GM18909 (cell line): ENCODE data around the gene PIM1.
A peak's percentile ranks its signal among the peaks of the same experiment; 100 is the strongest.
"Not testable (repeated sequence)": the region's sequence is repeated elsewhere in the genome, so short reads cannot be mapped to it uniquely, and the experiment has no call there.

Experiments
- ATAC-seq: cut with Tn5 transposase; IDR thresholded peaks from one replicate; pipeline ENCODE4 v1.9.1; 2021; ENCODE audit warnings: mild to moderate bottlenecking; ENCODE audit not compliant: unreplicated experiment, poor library complexity

PIM1 gene

GRCh38 chr6:37170273-37171200 lies 585 bp downstream of the PIM1 start:
- peak; percentile 34 for ATAC-seq

DNA sequence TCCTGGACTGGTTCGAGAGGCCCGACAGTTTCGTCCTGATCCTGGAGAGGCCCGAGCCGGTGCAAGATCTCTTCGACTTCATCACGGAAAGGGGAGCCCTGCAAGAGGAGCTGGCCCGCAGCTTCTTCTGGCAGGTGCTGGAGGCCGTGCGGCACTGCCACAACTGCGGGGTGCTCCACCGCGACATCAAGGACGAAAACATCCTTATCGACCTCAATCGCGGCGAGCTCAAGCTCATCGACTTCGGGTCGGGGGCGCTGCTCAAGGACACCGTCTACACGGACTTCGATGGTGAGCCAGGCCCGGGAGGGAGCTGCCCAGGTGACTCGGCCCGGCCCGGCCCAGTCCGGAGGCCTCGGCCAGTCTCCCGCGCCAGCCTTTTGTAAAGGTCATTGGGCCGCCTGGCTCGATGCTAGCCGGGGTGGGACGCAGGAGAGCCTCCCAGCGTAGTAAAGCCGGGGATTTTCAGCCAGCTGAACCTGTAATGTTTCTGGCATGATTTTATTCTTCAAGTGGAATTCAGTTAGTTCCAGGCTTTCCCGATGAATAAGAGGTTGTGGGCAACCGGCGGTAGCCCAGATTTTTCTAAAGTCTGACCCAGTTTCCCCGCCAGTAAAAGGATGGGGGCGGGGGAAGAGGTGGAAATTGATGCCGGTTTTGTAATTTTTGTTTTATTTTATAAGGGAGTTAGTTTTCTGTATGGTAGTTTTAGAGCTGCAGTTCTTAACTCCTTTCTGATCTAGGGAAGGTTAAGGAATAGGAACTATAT lies 1.4 kb downstream of the PIM1 start:
- ATAC-seq = no peak

DNA sequence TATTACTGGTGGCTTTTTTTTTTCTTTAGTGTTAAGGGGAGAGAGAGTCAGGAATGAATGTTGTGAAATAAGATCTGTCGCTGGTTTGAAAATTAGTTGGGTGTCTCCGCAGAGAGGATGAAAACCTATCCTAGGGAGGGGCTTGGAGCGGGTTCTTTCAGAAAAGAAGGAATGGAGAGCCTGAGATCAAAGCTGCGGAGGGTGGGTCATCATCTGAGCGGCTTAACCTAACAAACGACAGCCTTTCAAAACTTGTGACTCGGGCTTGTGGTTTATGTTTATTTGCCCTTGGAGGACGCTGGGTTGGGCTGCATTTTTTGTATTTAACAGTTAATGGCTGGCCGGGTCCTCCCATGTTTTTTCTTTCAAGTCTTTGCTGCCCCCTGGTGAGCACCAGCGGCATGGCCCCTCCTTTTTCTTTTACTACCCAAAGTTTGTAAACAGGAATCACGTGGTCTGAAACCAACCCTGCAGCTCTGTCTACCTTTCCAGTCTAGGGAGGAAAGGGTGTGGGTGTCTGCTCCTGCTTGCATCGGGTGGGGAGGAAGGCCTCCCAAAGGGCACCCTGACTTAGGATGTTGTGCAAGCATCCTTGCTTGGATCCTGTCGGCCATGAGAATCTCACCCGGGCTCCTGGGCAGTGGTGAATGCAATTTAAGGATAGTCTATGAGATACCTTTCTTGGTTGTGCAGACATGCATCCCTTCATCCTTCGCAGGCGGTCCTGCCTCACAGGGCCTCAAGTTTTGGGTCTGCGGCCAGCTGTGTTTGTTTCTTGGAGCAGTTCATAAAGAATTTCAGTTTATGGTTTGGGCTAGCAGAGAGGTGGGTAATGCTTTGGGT lies 2.2 kb downstream of the PIM1 start:
- ATAC-seq = peak; percentile 32

DNA sequence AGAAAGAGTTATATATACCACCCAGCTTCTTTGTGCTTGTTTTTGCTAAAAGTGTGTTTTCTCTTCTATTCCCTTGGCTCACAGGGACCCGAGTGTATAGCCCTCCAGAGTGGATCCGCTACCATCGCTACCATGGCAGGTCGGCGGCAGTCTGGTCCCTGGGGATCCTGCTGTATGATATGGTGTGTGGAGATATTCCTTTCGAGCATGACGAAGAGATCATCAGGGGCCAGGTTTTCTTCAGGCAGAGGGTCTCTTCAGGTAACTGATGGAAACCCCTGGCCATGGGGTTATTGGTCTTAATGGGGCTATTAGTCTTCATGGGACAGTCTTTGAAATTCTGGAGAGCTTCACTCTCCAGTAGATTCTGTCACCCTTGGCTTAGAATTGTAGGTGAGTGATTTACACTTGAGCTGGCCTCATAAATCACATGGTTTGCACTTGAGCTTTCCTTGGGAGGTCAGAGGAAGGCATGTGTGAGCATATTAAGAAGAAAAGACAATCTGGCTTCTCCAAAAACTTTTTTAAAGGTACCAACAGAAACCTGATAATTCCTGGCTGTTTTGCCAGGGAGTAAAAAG lies 3.0 kb downstream of the PIM1 start:
- no peak for ATAC-seq

GRCh38 chr6:37173493-37174195 lies 3.7 kb downstream of the PIM1 start:
- no peak for ATAC-seq

GRCh38 chr6:37174196-37174514 lies 4.2 kb downstream of the PIM1 start:
- ATAC-seq = no peak

- ATAC-seq = no peak
Observed at GRCh38 chr6:37174515-37175331, 4.8 kb downstream of the PIM1 start.

GRCh38 chr6:37175332-37176267 lies 5.6 kb downstream of the PIM1 start:
- ATAC-seq = peak; percentile 56

GRCh38 chr6:37176268-37177076 lies 6.5 kb downstream of the PIM1 start:
- ATAC-seq = no peak

GRCh38 chr6:37177077-37177934 lies 7.4 kb downstream of the PIM1 start:
- no peak for ATAC-seq

GRCh38 chr6:37177935-37178517 lies 8.1 kb downstream of the PIM1 start:
- no peak for ATAC-seq

- no peak for ATAC-seq
Observed at GRCh38 chr6:37180075-37180474, 10.1 kb downstream of the PIM1 start.

DNA sequence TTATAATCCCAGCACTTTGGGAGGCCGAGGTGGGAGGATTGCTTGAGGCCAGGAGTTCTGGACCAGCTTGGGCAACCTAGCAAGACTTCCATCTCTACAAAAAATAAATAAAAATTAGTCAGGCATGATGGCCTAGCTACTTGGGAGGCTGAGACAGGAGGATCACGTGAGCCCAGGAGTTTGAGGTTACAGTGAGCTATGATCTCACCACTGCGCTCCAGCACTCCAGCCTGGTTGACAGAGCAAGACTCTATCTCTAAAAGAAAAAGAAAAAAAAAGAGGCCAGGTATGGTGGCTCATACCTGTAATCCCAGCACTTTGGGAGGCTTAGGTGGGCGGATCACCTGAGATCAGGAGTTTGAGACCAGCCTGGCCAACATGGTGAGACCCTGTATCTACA lies 10.7 kb downstream of the PIM1 start:
- ATAC-seq = not testable (repeated sequence)

- ATAC-seq = no peak
Observed at GRCh38 chr6:37182736-37183590, 13.0 kb downstream of the PIM1 start.
